Astrocyte of the hippocampus (primary cell): ENCODE data around the gene RMI2.

Source experiments
- DNase-seq: peaks from one replicate; pipeline ENCODE4 v3.0.0; 2011; ENCODE audit warnings: low read depth, low spot score

The RMI2 gene

DNA sequence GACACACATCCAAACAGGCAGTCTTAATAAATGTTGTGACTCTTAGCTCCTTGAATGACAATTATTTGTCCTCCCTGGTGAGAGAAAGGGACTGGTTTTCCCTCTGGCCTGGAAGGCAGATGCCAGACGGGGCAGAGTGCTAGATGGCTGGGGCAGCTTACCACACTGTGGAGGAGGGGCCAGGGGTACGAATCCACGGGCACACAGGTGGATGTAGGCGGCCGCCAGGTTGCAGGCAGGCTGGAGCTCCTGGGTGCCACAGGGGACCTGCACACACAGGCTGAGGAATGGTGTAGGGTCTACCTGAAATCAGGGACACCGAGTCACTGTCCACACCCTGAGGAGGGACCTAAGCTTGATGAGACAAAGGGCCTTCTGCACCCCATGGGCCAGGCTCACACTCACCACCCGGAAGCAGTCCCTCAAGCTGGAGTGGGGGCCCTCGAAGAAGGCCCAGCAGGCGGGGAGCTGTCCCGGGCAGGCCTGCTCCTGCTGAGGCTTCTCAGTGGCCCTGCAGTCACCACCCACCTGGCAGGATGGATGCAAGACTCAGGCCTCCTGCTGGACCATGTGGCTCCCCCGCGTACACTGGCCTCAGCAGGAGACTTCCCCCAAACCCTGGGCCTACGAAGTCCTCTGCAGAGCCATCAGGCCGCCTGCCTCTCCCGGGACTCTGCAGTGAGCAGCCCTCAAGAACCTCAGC lies 38.4 kb downstream of the RMI2 start:
- DNase-seq = no peak

DNA sequence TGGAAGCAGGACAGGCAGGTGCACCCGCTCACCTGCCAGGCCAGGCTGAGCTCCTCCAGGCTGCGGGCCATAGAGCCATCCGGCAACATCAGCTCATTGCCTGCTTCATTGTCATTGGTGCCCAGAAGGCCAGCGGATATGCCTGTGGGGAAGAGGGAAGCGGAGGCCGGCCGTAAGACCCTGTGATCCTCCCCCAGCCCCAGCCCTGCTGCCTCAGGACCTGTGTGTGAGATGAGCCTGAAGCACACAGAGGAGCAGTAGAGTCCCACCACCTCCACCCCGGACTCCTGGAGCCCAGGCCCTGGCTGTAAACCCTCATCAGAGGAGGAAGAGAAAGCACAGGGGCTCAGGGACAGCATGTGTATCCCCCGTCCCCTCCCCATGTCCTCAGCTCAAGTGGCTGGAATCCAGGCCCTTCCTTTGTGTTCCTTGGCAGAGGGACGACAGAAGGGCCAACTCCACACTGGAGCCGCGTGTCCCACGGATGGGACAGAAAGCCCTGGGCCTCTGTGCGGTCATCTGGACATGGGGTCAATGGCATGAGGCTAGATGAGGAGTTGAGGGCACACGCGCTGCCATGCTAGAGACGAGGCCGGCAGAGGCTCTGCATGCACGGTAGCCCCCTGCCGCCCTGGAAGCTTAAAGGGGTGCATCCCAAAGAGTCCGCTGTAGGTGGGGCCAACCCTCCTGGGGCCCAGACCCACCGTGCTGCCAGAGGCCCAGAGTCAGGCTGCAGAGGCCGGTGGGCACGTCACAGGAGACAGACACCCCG lies 39.1 kb downstream of the RMI2 start:
- DNase-seq = no peak

DNA sequence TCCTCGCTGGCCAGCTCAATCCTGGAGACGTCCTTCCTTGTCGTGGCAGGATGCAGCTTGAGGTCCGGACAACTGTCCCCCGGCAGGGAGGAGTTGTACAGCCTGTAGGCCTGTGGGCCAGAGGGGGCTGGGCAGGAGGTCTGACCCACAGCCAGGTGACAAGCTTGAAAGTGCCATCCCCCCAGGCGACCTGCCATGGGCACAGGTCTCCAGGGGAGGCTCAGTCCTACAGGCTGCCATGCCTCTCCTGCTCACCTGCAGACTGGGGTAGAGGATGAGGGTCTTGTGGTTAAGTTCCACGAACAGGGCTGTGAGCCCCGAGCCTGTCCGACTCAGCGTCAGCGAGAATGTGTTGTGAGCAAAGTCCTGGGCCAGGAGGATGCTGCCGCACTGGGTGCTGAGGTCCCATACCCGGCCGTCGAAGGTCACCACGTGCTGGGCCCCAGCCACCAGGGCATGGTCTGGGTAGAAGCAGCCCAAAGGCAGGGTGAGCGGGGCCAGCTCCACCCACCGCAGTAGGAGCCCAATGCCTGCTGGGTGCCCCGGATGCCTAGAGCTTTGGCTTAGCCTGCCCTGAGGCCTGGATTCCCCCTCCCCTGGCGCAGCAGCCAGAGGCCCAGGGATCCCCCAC lies 39.8 kb downstream of the RMI2 start:
- no peak for DNase-seq

DNA sequence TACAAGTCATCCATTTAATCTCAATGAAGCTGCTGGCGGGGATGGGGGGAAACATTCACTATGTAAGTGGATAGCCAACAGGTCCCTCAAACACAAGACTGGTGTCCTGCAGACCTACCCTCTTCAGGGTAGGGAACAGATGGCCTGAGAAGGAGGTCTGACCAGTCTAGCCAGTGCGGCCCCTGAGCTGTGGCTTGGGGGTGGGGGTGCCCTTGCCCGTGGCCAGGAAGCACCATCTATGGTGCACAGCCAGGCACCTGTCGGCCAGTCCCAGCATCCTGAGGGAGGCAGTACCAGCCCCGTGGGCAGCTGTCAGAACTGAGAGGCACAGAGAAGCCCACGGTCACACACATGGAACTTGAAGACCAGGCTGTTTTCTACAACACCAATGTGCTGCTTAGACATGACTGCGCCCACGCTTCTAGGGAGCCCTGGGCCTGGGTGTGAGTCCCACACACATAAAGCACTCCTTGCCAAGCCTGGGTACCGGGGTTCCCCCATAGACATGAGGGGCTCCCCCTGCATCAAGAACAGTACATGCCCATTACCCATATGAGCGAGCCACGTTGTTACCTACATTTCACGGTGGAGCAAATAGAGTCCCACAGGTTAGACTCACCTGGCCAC lies 40.9 kb downstream of the RMI2 start:
- no peak for DNase-seq

DNA sequence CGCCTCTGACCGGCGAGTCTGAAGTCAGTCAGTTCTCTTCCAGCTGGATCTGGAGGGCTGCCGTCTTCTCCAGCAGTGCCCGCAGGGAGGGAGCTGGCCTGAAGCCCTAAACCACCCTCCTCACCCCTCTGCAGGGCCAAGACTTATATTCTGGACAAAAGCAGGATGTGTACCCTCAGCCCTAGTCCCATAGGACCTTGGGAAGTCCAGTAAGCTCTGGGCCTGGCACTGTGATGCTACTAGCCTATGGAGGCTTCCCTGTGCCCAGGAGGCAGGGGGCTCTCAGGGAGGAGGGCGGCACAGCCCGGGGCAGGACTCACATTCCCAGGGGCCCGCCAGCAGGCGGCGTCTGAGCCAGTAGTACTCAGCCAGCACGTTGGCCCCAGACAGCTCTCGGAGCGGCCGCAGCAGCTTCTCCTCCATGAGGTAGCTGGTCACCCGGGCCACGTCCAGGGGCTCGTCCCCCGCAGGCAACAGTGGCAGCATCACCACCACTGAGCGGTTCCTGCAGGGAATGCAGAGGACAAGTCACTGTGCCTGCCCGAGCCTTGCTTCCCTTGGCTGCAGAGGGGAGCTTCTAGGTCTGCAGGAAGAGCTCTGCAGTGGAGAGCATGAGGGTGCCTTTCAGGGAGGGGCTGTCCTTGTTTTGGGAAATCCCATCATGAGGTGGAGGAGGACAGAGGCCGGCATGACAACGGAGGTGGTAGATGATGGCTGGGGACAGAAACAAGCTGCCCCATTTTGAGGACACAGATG lies 41.7 kb downstream of the RMI2 start:
- DNase-seq = peak; percentile 72

DNA sequence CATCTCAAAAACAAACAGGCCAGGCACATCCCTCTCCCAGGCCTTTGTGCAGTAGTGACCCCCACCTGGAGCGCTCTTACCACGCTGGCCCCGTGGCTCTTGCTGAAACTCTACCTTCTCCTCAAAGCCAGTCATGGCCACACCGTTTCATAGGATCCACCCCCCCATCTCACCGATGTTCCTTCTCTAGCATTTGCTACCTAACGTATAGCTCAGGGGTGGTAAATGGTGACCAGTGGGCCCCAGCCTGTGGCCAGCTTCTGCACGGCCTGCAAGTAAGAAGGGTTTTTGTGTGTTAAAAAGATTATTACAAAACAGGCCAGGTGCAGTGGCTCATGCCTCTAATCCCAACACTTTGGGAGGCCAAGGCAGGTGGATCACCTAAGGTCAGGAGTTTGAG lies 43.8 kb downstream of the RMI2 start:
- no peak for DNase-seq

DNA sequence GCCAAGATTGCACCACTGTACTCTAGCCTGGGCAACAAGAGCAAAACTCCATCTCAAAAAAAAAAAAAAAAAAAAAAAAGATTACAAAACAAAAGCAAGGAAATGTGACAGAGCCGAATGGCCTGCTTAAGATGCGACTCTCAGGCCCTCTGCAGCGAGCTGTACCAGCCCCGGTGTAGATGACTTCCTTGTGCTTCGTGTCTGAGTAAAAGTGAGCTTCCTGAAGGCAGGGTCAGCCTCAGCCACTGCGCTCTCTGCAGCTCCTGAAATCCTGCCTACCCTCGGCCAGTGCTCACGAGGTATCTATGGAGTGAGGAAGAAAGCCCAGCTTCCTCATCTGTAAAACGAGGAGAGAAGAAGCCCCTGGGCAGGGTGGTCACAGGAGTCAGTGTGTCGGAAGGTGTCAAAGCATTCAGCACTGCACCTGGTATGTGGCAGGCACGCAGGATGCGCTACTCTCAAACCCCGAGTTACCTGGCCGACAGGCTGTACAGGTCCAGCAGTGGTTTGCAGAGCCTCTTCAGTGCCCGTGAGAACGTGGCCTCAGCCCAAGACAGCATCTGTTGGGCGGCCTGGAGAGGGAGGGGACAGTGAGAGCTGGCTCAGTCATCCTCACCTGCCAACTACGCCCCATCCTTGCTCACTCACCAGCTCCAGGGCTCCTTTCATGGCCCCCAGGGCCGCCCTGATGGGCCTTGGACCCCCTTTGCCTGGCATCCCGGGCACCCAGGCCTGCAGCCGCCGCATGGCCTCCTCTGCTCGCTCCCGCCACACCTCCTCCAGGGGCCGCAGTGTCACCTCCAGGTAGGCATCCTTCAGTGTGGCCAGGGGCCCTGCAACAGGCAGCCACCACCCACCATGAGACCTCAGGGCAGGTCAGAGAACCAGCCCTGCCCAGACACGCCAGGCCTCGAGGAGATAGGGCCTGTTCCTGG lies 44.6 kb downstream of the RMI2 start:
- DNase-seq = no peak

DNA sequence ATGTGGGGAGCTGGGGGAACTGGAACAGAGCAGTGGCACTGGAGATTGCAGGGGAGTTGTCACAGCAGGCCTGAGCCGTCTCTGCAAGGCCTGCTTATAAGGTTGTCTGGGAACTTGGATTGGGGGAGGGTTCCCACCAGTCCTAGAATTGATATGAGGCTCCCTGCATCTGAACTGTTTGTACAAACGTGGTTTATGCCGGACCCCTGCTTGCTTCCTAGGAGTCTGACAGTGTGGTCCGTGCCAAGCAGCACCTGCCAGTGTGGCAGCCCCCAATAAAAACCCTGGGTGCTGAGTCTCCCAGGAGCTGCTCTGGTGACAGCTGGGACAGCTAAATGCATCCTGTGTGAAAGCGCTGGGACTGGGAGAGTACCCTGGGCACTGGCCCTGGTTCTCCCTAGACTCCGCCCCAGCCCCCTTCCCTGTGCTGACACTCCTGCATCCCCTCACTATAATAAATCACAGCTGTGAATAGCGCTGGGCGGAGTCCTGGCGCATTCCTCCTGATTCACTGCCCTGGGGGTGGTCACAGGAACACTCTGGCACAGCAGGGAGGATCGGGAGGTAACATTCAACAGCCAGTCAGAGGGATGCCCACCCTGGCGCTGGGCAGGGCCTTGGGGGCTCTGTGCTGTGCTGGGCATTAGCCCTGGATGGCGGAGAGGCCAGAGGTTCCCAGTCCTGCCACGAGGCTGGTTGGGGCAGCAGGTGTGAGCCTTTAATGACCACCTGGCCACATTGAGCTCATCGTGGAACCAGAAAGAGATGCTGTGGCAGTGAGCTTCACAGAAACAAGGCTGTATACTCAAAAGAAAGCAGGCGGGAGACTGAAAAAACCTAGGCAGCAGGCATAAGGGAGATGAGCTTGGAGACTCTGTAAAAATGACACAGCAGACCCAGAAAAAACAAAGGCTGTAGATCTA lies 45.6 kb downstream of the RMI2 start:
- DNase-seq = peak; percentile 26

DNA sequence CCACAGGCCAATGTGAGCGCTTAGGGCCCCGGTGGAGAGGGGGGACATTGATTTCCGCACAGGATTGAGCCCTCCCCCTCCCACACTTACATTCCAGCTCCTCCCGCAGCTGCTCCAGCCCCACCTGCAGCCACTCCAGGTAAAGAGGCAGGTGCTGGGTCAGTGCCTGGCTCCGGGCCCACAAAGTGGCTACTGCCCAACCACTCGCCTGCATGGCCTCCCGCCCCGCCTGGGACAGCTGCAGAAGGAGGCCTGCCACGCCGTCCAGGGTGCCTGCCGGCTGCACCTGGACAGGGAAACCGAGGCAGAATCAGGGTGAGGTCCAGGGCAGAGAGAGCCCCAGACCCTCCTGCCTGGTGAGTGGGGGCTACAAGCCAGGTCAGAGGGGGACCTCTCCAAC lies 46.3 kb downstream of the RMI2 start:
- DNase-seq = no peak

DNA sequence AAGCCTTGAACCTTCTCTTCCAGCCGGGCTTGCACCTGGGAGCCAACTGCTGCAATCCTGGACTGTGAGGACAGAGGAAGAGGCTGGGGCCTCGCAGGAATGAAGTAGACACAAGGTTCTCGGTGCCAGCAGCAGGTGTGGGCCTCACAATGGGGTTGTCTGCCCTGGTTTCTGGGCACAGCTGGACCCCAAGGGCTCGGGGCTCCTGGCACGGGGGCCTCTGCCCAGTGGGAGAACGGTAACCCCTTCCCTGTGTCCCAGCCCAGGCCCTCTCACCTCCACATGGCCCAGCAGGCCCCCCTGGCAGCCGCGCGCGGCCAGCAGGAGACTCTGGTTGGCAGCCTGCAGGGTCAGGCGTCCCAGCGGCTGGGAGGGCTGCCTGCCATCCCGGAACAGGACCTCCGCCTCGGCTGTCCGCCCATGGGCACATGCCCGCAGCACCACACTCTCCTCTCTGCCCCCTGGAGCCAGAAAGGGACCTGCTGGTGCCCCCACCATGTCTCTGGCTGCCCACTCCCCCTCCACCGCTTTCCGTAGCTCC lies 46.9 kb downstream of the RMI2 start:
- DNase-seq = no peak

DNA sequence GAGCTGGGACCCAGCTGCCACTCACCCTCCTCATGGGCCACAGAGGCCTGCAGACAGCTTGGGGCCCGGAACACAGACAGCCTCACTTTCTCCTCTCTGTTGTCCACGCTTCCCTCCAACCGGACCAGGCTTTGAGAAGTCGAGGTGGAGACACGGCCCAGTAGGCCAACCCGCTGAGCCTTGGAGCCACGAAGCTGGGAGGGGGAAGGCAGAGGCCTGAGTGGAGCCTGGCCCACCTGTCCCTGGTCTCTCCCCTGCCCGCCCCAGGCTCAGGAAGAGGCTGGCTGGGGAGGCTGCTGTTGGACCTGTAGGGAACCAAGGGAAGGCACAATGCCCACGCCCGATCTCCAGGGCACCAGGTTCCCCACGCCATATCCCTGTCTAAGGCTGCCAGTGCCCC lies 48.1 kb downstream of the RMI2 start:
- no peak for DNase-seq

DNA sequence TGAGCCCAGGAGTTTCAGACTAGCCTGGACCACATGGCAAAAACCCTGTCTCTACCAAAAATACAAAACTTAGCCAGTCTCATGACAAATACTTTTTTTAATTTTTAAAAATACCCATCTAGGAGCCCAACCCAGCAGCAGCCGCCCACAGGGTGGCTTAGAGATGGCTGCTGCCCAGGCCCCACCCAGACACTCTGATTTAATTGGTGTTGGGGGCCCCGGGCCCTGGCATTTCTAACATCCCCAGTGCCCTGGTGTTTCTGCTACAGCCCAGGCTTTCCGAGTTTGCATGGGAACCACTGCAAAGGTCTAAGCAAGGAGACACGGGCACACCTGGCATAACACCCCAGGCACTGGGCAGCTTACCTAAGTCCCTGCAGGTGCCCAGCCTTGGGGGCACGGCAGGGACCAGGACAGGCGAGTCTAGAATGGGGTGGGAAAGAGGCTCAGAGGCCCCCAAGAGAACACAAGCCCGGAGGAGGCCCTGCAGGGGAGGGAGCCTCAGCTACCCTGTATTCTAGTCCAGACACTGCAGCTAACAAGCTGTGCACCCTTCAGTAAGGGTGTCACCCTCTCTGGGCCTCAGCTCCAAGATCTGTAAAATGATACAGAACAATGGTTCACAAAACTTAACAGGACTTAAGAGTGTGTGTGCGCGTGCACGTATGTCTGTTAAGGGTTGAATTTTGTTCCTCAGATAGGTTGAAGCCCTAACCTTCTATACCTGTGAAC lies 48.8 kb downstream of the RMI2 start:
- no peak for DNase-seq

DNA sequence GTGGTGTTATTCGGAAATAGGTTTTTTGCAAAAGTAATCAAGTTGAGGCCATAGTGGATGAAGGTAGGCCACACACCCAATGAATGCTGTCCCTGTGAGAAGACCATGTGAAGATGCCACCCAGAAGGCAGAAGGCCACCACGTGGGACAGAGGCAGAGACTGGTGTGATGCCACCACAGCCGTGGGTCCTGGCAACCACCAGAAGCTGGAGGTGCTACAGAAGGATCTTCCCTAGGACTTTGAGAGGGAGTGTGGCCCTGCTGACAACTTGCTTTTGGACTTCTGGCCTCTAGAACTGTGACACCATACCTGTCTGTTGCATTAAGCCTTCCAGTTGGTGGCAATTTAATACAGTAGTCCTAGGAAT lies 49.3 kb downstream of the RMI2 start:
- DNase-seq = no peak

DNA sequence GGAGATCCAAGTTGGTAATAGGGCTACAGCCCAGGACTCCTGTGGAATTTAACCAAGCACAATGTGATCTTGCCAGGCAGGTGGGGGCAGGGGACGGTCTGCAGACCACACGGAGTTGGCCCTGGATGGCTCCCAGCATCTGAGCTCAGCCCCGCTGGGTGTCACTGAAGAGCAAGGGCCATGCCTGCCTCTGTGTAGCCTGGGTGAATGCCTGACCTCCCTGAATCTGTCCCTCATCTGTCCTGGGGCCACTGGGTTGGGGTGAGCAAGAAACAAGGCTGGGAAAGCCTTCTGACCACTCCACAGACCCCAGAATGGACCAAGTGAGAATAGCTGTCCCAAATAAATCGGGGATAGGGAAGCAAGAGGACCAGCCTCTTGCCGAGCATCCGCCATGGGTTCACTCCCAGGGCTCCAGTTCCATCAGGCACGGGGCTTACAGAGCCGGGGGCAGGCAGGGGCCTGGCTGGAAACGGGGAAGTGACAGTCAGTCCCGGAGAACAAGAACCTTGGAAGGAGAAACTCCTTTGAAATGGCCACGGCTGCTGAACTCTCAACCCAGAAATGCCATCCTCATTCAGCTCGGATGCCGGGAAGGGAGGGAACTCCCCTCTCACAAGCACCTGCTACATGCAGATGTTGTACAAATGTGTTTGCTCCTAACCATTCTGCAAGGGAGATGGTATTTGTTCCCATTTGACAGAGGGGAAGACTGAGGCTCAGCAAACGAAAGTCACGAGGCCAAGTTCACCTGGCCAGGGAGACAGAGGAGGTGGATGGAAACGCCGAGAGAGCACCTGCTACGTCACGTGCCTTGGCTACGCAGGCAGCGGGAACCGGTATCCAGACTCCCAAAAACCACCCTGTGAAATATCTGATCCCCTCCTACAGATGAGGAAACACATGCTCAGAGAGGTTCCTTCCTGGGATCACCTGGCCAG lies 50.0 kb downstream of the RMI2 start:
- DNase-seq = no peak

DNA sequence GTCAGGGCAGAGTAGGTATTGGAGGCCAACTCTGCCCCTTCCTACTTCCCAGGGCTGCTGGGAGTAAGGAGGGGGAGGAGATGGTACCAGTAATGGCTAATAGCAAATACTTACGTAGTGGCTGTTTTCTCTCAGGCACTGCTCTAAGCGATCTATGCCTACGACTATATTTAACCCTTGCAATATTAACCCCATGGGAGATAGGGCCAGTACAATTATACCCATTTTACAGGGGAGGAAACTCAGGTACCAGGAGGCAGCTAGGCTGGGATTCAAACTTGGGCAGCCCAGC lies 50.6 kb downstream of the RMI2 start:
- DNase-seq = no peak

DNA sequence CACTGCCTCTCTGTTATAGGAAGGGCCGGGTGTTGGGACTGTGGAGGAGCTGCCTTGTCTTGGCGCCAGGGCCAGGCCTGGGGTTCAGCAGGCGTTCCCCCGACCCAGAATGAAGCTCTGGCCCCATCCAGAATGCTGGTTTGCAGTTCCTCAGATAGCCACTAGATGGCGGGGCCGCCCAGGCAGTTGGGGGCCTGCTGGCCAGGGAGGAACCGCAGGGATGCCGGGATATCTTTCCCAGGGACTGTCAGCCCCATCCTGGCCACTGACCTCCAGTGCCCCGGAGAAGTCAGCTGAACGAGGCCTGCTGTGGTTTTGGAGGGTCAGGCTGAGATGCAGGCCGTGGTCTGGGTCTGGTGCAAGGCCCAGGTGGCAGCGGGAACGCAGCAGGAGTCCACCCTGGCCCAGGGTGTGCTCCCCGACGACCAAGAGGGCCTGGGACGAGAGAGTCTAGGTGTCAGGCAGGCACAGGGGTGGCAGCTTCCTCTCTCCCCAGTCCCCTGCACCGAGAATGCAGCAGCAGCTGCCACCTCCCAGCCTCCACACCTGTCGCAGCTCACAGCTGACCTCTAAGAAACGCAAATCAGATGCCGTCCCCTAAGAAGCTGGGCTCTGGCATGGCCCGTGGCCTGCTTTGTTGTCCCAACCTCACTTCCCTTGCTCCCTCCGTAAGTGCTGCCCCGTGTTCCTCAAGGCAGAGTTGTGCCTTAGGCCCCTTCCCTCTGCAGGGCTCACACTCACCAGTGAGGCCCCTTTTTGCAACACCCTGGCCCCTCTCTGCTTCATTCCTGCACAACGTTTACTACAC lies 51.2 kb downstream of the RMI2 start:
- peak; percentile 84 for DNase-seq

DNA sequence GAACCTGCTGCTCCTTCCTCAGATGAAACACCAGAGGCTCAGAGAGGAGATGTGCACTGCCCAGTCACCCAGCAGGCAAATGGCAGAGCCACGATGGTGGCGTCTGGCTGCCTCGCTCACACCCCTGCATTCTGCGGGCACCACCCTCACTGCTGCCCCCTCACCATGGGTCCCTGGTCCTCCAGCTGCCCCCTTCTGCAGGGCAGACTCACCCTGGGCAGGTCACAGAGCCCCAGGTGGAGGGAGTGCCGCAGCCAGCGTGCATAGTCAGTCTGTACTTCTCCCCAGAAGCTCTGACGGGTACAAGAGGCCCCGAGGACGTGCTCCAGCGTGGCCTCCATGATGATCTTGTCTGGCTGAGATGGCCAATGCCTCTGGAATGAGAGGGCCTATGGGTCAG lies 52.9 kb downstream of the RMI2 start:
- DNase-seq = no peak
